ENCODE data around the gene POLE4.
A peak's percentile ranks its signal among the peaks of the same experiment; 100 is the strongest.

Gene POLE4

GRCh38 chr2:74958274-74959105 lies at the start of gene POLE4:
Gene POLE4, plus strand, starts transcription at chr2:74958643. Its CDS starts 37 bp downstream, at chr2:74958680.
- peak; percentile 90 for DNase-seq

- DNase-seq: no peak
Observed at GRCh38 chr2:74908748-74909444, 49.5 kb upstream of the POLE4 start.

- DNase-seq: no peak
Observed at GRCh38 chr2:74910245-74910644, 48.2 kb upstream of the POLE4 start.

- DNase-seq: no peak
Observed at GRCh38 chr2:74911061-74911460, 47.4 kb upstream of the POLE4 start.

GRCh38 chr2:74915743-74916142 lies 42.7 kb upstream of the POLE4 start:
- no peak for DNase-seq

GRCh38 chr2:74916394-74916793 lies 42.0 kb upstream of the POLE4 start:
- no peak for DNase-seq

GRCh38 chr2:74917702-74918619 lies 40.5 kb upstream of the POLE4 start:
- no peak for DNase-seq

- DNase-seq: peak; percentile 67
Observed at GRCh38 chr2:74919827-74920226, 38.6 kb upstream of the POLE4 start.

GRCh38 chr2:74921236-74921736 lies 37.2 kb upstream of the POLE4 start:
- no peak for DNase-seq

- no peak for DNase-seq
Observed at GRCh38 chr2:74922592-74923227, 35.7 kb upstream of the POLE4 start.

- no peak for DNase-seq
Observed at GRCh38 chr2:74924463-74925265, 33.8 kb upstream of the POLE4 start.

- no peak for DNase-seq
Observed at GRCh38 chr2:74925361-74925786, 33.1 kb upstream of the POLE4 start.

- DNase-seq: no peak
Observed at GRCh38 chr2:74927621-74928020, 30.8 kb upstream of the POLE4 start.

- no peak for DNase-seq
Observed at GRCh38 chr2:74930811-74931486, 27.5 kb upstream of the POLE4 start.

- DNase-seq: no peak
Observed at GRCh38 chr2:74931940-74932339, 26.5 kb upstream of the POLE4 start.

GRCh38 chr2:74935975-74936391 lies 22.5 kb upstream of the POLE4 start:
- DNase-seq: no peak

- no peak for DNase-seq
Observed at GRCh38 chr2:74937221-74937880, 21.1 kb upstream of the POLE4 start.

- DNase-seq: no peak
Observed at GRCh38 chr2:74938264-74938663, 20.2 kb upstream of the POLE4 start.

GRCh38 chr2:74939919-74940812 lies 18.3 kb upstream of the POLE4 start:
- no peak for DNase-seq
